HG03064 (cell line): ENCODE results near the gene IL20.

ENCODE experiments used
- ATAC-seq: cut with Tn5 transposase; IDR thresholded peaks from one replicate; pipeline ENCODE4 v1.9.1; 2021; ENCODE audit warnings: low read depth; ENCODE audit not compliant: unreplicated experiment

Gene IL20

GRCh38 chr1:206873603-206874188, 8.3 kb downstream of the IL20 start:
- no peak for ATAC-seq

- ATAC-seq, result no peak
These were observed 10.4 kb downstream of the IL20 start for GRCh38 chr1:206875752-206876377.

- no peak for ATAC-seq
These were observed 13.0 kb downstream of the IL20 start for GRCh38 chr1:206878456-206878855.

GRCh38 chr1:206880314-206880713, 14.9 kb downstream of the IL20 start:
- no peak for ATAC-seq

- ATAC-seq, result no peak
These were observed 17.1 kb downstream of the IL20 start for GRCh38 chr1:206882555-206882954.

- ATAC-seq, result no peak
These were observed 17.7 kb downstream of the IL20 start for GRCh38 chr1:206883160-206883559.

- ATAC-seq, result no peak
These were observed 18.5 kb downstream of the IL20 start for GRCh38 chr1:206883876-206884275.

- ATAC-seq, result no peak
These were observed 20.1 kb downstream of the IL20 start for GRCh38 chr1:206885341-206886060.

GRCh38 chr1:206886831-206887230, 21.4 kb downstream of the IL20 start:
- ATAC-seq, result no peak

- ATAC-seq, result no peak
These were observed 22.3 kb downstream of the IL20 start for GRCh38 chr1:206887701-206888100.

- no peak for ATAC-seq
These were observed 25.0 kb downstream of the IL20 start for GRCh38 chr1:206890125-206891060.

- no peak for ATAC-seq
These were observed 26.0 kb downstream of the IL20 start for GRCh38 chr1:206891412-206891811.

- ATAC-seq, result no peak
These were observed 27.0 kb downstream of the IL20 start for GRCh38 chr1:206892351-206892984.

GRCh38 chr1:206893380-206893779, 28.0 kb downstream of the IL20 start:
- ATAC-seq, result no peak

- no peak for ATAC-seq
These were observed 29.9 kb downstream of the IL20 start for GRCh38 chr1:206895325-206895724.

- ATAC-seq, result no peak
These were observed 30.4 kb downstream of the IL20 start for GRCh38 chr1:206895837-206896242.

- no peak for ATAC-seq
These were observed 30.8 kb downstream of the IL20 start for GRCh38 chr1:206896261-206896660.

GRCh38 chr1:206897175-206897574, 31.8 kb downstream of the IL20 start, which contains the start of gene IL24:
TSS of gene IL24 (plus strand) at chr1:206897443. CDS start at chr1:206897833, 390 bp downstream.
- no peak for ATAC-seq

GRCh38 chr1:206898089-206898914, 32.9 kb downstream of the IL20 start:
- ATAC-seq, result no peak
